Natural killer cell (primary cell): ENCODE results near the gene CHGA. TPM values are rescaled to one million over a fixed set of nuclear protein-coding genes. Genes with fewer than 3 reads are reported as not detected.

Source experiments
- ATAC-seq, 3 donors: fragments of 150-1000 bp in 2 of 3; fragments of 200-7000 bp in 1 of 3; cut with Tn5 transposase; 1 replicate in 1 of 3; 2 replicates in 2 of 3; pipeline ENCODE4 v1.10.0; 2021; ENCODE audit warnings: mild to moderate bottlenecking in 2 of 3, moderate library complexity in 2 of 3
- DNase-seq, 2 donors: peaks; one replicate each; pipeline versions ENCODE4 v3.0.0 to v3.0.0-alpha.2; 2013 to 2021; ENCODE audit warnings: mixed read lengths in 1 of 2
- H3K27ac ChIP-seq: one replicate; pipeline ENCODE4 v1.5.1; 2013; ENCODE audit warnings: mild to moderate bottlenecking, low read length
- H3K27me3 ChIP-seq: one replicate; pipeline ENCODE4 v1.6.1; 2013; ENCODE audit warnings: low read length; ENCODE audit not compliant: control insufficient read depth, insufficient read depth
- H3K36me3 ChIP-seq: one replicate; pipeline ENCODE4 v1.6.1; 2013; ENCODE audit warnings: low read length; ENCODE audit not compliant: control insufficient read depth, insufficient read depth
- H3K4me1 ChIP-seq: one replicate; pipeline ENCODE4 v1.6.1; 2013; ENCODE audit warnings: low read length; ENCODE audit not compliant: control insufficient read depth, insufficient read depth
- H3K4me3 ChIP-seq: one replicate; pipeline ENCODE4 v1.5.1; 2013; ENCODE audit warnings: low read length
- H3K9me3 ChIP-seq: one replicate; pipeline ENCODE4 v1.6.1; 2013; ENCODE audit warnings: low read length; ENCODE audit not compliant: control insufficient read depth, insufficient read depth
- H3K27ac Mint-ChIP-seq, 2 donors: one replicate each; pipeline ENCODE4 v1.8.0; 2022; ENCODE audit warnings: mild to moderate bottlenecking in 2 of 2, mixed read lengths in 2 of 2, moderate library complexity in 1 of 2
- H3K27me3 Mint-ChIP-seq, 2 donors: one replicate each; pipeline ENCODE4 v1.8.0; 2022; ENCODE audit warnings: low read depth in 2 of 2, mixed read lengths in 2 of 2
- H3K36me3 Mint-ChIP-seq: one replicate; pipeline ENCODE4 v1.8.0; 2022; ENCODE audit warnings: mixed read lengths
- H3K4me1 Mint-ChIP-seq, 2 donors: one replicate each; pipeline ENCODE4 v1.8.0; 2022; ENCODE audit warnings: mixed read lengths in 2 of 2
- H3K4me3 Mint-ChIP-seq: one replicate; pipeline ENCODE4 v1.8.0; 2022; ENCODE audit warnings: mild to moderate bottlenecking, moderate library complexity, mixed read lengths
- H3K9me3 Mint-ChIP-seq, 2 donors: one replicate each; pipeline ENCODE4 v1.8.0; 2022; ENCODE audit warnings: mixed read lengths in 2 of 2
- CTCF ChIP-seq: fragments of 200-600 bp; IDR thresholded peaks from one replicate; pipeline ENCODE4 v1.8.0; 2022; ENCODE audit warnings: antibody characterized with exemption
- WGBS: methylation state at CpG from one replicate; pipeline ENCODE4 v1.1.7; 2013; ENCODE audit warnings: missing lambda C conversion rate; ENCODE audit not compliant: insufficient coverage; 5-methylcytosine and 5-hydroxymethylcytosine counted together
- intact Hi-C: fragments of 100-400 bp; cut with micrococcal nuclease; formaldehyde crosslinking; loops from one replicate; pipeline ENCODE4 v1.14.2; 2022
- total RNA-seq, 4 donors: library from RNA; stranded (reverse); fragments of 120-200 nt in 1 of 4; gene quantifications; one replicate each; pipeline versions ENCODE4 v1.2.3 to v1.2.4, GENCODE V29; 2013 to 2022

The CHGA gene
- total RNA-seq, 3 donors from 2014 or later (not counting 1 experiment from before 2014, with no cell fraction given) = not detected

GRCh38 chr14:92906823-92907222, 16.1 kb upstream of the CHGA start:
- Histone ChIP-seq H3K27ac (no peak overlapping the region), H3K9me3 (no peaks in the 10 kb centered on the region), H3K4me1 (no peaks in the 10 kb centered on the region), H3K4me3 (no peak overlapping the region), H3K27me3 (peaks cover 2% of the 10 kb centered on the region), H3K36me3 (no peaks in the 10 kb centered on the region)
- Mint-ChIP-seq H3K36me3 (no peaks in the 10 kb centered on the region), H3K27ac (no peak overlapping the region), H3K4me3 (no peak overlapping the region), H3K27me3 (peaks cover 17 to 19% of the 10 kb centered on the region in 2 donors), H3K9me3 (no peaks in the 10 kb centered on the region), H3K4me1 (no peaks in the 10 kb centered on the region)
- WGBS = 55% methylated on average over 6 of the region's 6 CpGs
- TF ChIP-seq CTCF = no peak
- DNase-seq = no peak
- ATAC-seq = no peak
- intact Hi-C loops = no loop called here

- 76% methylated on average over 4 of the region's 6 CpGs for WGBS
- intact Hi-C loops = no loop called here
- no peak for TF ChIP-seq CTCF
- Histone ChIP-seq H3K36me3 (no peaks in the 10 kb centered on the region), H3K9me3 (no peaks in the 10 kb centered on the region), H3K4me1 (no peaks in the 10 kb centered on the region), H3K27me3 (peaks cover 2% of the 10 kb centered on the region), H3K4me3 (no peak overlapping the region), H3K27ac (no peak overlapping the region)
- DNase-seq = no peak
- peaks cover 15 to 16% of the 10 kb centered on the region in 2 donors for H3K27me3 Mint-ChIP-seq
- H3K9me3 Mint-ChIP-seq = no peaks in the 10 kb centered on the region
- no peak overlapping the region for H3K4me3 Mint-ChIP-seq
- no peaks in the 10 kb centered on the region for H3K36me3 Mint-ChIP-seq
- H3K27ac Mint-ChIP-seq = no peak overlapping the region
- H3K4me1 Mint-ChIP-seq = no peaks in the 10 kb centered on the region
- no peak for ATAC-seq
Observed at GRCh38 chr14:92907316-92907911, 15.5 kb upstream of the CHGA start.

- intact Hi-C loops = no loop called here
- H3K36me3 ChIP-seq = no peaks in the 10 kb centered on the region
- no peaks in the 10 kb centered on the region for H3K4me1 Mint-ChIP-seq
- H3K27me3 ChIP-seq = no peaks in the 10 kb centered on the region
- peak in 2 of 3 donors; percentile 38 to 50 for ATAC-seq
- peak in 1 of 2 donors; percentile 59 for DNase-seq
- no peaks in the 10 kb centered on the region for H3K9me3 ChIP-seq
- H3K4me1 ChIP-seq = no peaks in the 10 kb centered on the region
- TF ChIP-seq CTCF = no peak
- no peaks in the 10 kb centered on the region for H3K36me3 Mint-ChIP-seq
- peaks cover 0 to 3% of the 10 kb centered on the region in 2 donors for H3K27me3 Mint-ChIP-seq
- H3K27ac Mint-ChIP-seq = no peak overlapping the region
- H3K4me3 ChIP-seq = no peak overlapping the region
- no peak overlapping the region for H3K4me3 Mint-ChIP-seq
- H3K9me3 Mint-ChIP-seq = no peaks in the 10 kb centered on the region
- no peak overlapping the region for H3K27ac ChIP-seq
- WGBS = 19% methylated on average over 7 of the region's 7 CpGs
Observed at GRCh38 chr14:92914087-92914656, 8.8 kb upstream of the CHGA start.

- H3K27me3 ChIP-seq = no peaks in the 10 kb centered on the region
- Mint-ChIP-seq H3K9me3 (no peaks in the 10 kb centered on the region), H3K27ac (no peak overlapping the region), H3K4me3 (no peak overlapping the region), H3K36me3 (no peaks in the 10 kb centered on the region), H3K27me3 (no peaks in the 10 kb centered on the region), H3K4me1 (no peaks in the 10 kb centered on the region)
- intact Hi-C loops = no loop called here
- TF ChIP-seq CTCF = no peak
- WGBS = 83% methylated on average over 4 of the region's 4 CpGs
- DNase-seq = no peak
- H3K36me3 ChIP-seq = no peaks in the 10 kb centered on the region
- no peak for ATAC-seq
- H3K27ac ChIP-seq = no peak overlapping the region
- no peak overlapping the region for H3K4me3 ChIP-seq
- H3K4me1 ChIP-seq = no peaks in the 10 kb centered on the region
- no peaks in the 10 kb centered on the region for H3K9me3 ChIP-seq
Observed at GRCh38 chr14:92916201-92916600, 6.7 kb upstream of the CHGA start.
